ENCODE data around the gene CAMKK2. TPM values are rescaled to one million over a fixed set of nuclear protein-coding genes. Genes with fewer than 3 reads are reported as not detected.
"Not testable (repeated sequence)": the region's sequence is repeated elsewhere in the genome, so short reads cannot be mapped to it uniquely, and the experiment has no call there.

CAMKK2 gene
- total RNA-seq, 4 donors from 2014 or later: 18.4 to 25.8 (median 25.0) TPM

- H3K4me1 ChIP-seq: no peaks in the 10 kb centered on the region
- WGBS: 86% methylated on average over 3 of the region's 3 CpGs
- H3K36me3 ChIP-seq: peaks cover 62% of the 10 kb centered on the region
- no peaks in the 10 kb centered on the region for H3K27me3 ChIP-seq
- H3K27ac ChIP-seq: no peak overlapping the region
- H3K9me3 ChIP-seq: no peaks in the 10 kb centered on the region
- TF ChIP-seq EP300 (IDR thresholded peaks at IDR 0.05): no peak
- TF ChIP-seq POLR2AphosphoS5 (IDR thresholded peaks at IDR 0.05): no peak
- no peak for TF ChIP-seq POLR2A (IDR thresholded peaks at IDR 0.05)
- TF ChIP-seq CTCF (IDR thresholded peaks at IDR 0.05): no peak
- no peak for DNase-seq (ENCODE audit: low spot score in 2 of 2)
- H3K4me3 ChIP-seq: no peak overlapping the region
These were observed 17.9 kb upstream of the CAMKK2 start for GRCh38 chr12:121314431-121314830.

- WGBS: 91% methylated on average over 1 of the region's 1 CpG
- H3K4me3 ChIP-seq; H3K4me1 ChIP-seq; H3K27ac ChIP-seq; H3K27me3 ChIP-seq; H3K9me3 ChIP-seq; DNase-seq (ENCODE audit: low spot score in 2 of 2): not testable (repeated sequence)
- peaks cover 50% of the 10 kb centered on the region for H3K36me3 ChIP-seq
These were observed 13.7 kb upstream of the CAMKK2 start for GRCh38 chr12:121310231-121310630.

GRCh38 chr12:121307397-121307796, 10.9 kb upstream of the CAMKK2 start:
- not testable (repeated sequence) for H3K9me3 ChIP-seq; H3K27ac ChIP-seq; H3K4me3 ChIP-seq; H3K27me3 ChIP-seq; H3K4me1 ChIP-seq; DNase-seq (ENCODE audit: low spot score in 2 of 2)
- peaks cover 44% of the 10 kb centered on the region for H3K36me3 ChIP-seq
- 99% methylated on average over 8 of the region's 8 CpGs for WGBS

GRCh38 chr12:121304306-121304705, 7.8 kb upstream of the CAMKK2 start:
- WGBS: 90% methylated on average over 4 of the region's 4 CpGs
- TF ChIP-seq POLR2A (IDR thresholded peaks at IDR 0.05) (no peak), CTCF (IDR thresholded peaks at IDR 0.05) (no peak), EP300 (IDR thresholded peaks at IDR 0.05) (no peak), POLR2AphosphoS5 (IDR thresholded peaks at IDR 0.05) (no peak)
- no peaks in the 10 kb centered on the region for H3K4me1 ChIP-seq
- DNase-seq (ENCODE audit: low spot score in 2 of 2): no peak
- H3K27me3 ChIP-seq: no peaks in the 10 kb centered on the region
- H3K9me3 ChIP-seq: no peaks in the 10 kb centered on the region
- peaks cover 18% of the 10 kb centered on the region for H3K36me3 ChIP-seq
- H3K4me3 ChIP-seq: no peak overlapping the region
- no peak overlapping the region for H3K27ac ChIP-seq

GRCh38 chr12:121301876-121302275, 5.4 kb upstream of the CAMKK2 start:
- Histone ChIP-seq H3K27ac (no peak overlapping the region), H3K36me3 (no peaks in the 10 kb centered on the region), H3K4me1 (peaks cover 11% of the 10 kb centered on the region), H3K27me3 (no peaks in the 10 kb centered on the region), H3K4me3 (no peak overlapping the region), H3K9me3 (no peaks in the 10 kb centered on the region)
- TF ChIP-seq POLR2AphosphoS5 (IDR thresholded peaks at IDR 0.05): no peak
- TF ChIP-seq EP300 (IDR thresholded peaks at IDR 0.05): no peak
- no peak for TF ChIP-seq CTCF (IDR thresholded peaks at IDR 0.05)
- no peak for TF ChIP-seq POLR2A (IDR thresholded peaks at IDR 0.05)
- DNase-seq (ENCODE audit: low spot score in 2 of 2): no peak
- WGBS: 59% methylated on average over 4 of the region's 4 CpGs

GRCh38 chr12:121300083-121300819, 3.7 kb upstream of the CAMKK2 start:
- 73% methylated on average over 4 of the region's 4 CpGs for WGBS
- DNase-seq (ENCODE audit: low spot score in 2 of 2): no peak
- TF ChIP-seq EP300 (IDR thresholded peaks at IDR 0.05): no peak
- no peak for TF ChIP-seq POLR2AphosphoS5 (IDR thresholded peaks at IDR 0.05)
- TF ChIP-seq POLR2A (IDR thresholded peaks at IDR 0.05): no peak
- TF ChIP-seq CTCF (IDR thresholded peaks at IDR 0.05): no peak
- H3K27ac ChIP-seq: no peak overlapping the region
- H3K27me3 ChIP-seq: no peaks in the 10 kb centered on the region
- H3K4me1 ChIP-seq: peaks cover 18% of the 10 kb centered on the region
- no peak overlapping the region for H3K4me3 ChIP-seq
- H3K9me3 ChIP-seq: no peaks in the 10 kb centered on the region
- no peaks in the 10 kb centered on the region for H3K36me3 ChIP-seq

Data from suprapubic skin (tissue), 4 donors.